HuH-7 (cell line): ENCODE results near the gene TF.
"Not testable (repeated sequence)": the region's sequence is repeated elsewhere in the genome, so short reads cannot be mapped to it uniquely, and the experiment has no call there.

Source experiments
- DNase-seq: peaks from one replicate; pipeline ENCODE4 v3.0.0; 2011; ENCODE audit warnings: low spot score

The TF gene

DNA sequence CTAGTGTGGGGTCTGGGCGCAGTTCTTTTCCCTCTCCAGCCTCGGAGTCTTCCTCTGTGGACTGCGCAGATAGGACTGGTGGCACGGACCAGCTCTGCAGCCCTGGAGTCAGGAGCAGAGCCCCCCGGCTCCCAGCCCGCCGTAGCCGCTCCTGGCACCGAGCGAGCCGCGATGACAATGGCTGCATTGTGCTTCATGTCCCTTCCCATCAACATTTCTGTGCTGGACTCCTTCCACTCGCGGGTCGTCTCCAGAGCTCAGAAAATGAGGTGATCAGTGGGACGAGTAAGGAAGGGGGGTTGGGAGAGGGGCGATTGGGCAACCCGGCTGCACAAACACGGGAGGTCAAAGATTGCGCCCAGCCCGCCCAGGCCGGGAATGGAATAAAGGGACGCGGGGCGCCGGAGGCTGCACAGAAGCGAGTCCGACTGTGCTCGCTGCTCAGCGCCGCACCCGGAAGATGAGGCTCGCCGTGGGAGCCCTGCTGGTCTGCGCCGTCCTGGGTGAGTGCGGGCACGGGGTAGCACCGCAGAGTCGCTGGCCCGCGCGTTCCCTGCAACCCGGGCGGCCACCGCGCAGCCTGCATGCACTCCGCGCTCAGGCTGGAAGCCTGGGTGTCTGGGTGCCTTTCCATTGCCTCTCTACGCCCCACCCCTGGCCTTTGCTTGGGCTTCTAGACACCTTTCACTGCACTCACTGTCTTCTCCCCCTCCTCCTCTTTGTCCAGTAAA is at the start of gene TF:
Gene TF (plus strand): TSS at position 413 of the 731 bp plus-strand sequence. CDS start 48 bp downstream, at position 461.
- DNase-seq: peak; percentile 84

DNA sequence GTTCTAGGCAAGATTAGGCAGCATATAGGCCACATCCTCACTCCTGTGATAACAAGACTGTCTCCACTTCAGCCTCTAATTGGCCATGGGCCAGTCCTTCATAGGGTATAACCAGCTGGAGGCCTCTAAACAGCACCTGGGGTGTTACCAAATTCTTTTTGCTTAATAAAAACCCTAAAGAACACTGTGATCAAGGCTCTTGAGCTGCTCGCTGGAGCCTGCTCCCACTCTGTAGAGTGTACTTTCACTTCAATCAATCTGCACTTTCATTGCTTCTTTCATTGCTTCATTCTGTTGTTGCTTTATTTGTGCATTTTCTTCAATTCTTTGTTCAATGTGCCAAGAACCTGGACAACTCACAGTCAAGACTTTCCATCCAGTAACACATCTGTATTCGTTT is 48.2 kb upstream of the TF start:
- no peak for DNase-seq

DNA sequence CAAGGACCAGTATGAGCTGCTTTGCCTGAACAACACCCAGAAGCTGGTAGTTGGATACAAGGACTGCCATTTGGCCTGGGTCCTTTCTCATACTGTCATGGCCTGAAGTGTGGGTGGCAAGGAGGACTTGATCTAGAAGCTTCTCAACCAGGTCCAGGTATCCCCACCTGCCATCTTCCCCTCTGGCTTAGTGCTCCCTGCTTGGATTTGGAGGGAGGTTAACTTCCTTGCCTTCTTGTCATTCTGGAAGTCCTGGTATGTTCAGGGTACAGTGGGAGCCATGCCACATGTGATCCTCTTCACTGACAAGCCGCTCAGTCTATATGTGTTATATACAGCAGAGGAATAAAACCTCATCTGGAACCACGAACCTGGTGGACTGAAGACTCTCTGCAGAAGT is 46.7 kb upstream of the TF start:
- DNase-seq: no peak

DNA sequence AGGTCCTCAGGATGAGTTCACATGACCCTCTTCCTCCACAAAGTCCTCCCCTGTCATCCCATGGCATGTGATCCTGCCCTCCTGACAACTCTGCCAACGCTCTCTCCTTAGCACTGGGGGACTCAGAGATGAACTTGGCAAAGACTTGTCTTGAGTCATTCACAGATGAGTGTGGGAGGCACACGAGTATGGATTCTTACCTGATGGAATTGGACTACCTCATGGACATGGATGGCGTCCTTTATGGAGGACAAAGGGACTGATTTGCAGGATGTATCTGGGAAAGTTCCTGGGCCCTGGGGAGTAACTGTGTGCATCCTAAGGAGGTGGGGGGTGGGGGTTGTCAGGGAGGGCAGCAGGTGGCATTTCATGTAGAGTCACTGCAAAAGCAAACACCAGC is 46.3 kb upstream of the TF start:
- DNase-seq: no peak

DNA sequence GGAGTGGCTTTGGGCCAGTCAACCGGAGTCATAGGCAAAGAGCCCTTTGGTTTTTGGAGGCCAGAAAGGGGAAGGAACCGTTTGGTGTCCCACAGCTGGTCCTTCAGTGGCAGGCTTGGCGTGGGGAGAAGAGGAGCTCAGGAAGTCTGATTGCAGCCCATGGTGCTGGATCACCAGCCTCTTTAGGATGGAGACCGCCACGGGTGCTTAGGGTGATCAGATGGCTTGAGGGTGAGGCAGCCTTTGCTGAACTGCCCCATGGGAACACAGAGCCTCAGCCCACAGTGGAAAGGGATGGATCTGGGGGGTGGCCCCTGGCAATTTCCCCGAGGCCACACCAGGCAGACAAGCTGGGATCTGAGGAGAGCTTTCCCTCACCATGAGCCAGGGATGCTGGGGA is 45.8 kb upstream of the TF start:
- no peak for DNase-seq

DNA sequence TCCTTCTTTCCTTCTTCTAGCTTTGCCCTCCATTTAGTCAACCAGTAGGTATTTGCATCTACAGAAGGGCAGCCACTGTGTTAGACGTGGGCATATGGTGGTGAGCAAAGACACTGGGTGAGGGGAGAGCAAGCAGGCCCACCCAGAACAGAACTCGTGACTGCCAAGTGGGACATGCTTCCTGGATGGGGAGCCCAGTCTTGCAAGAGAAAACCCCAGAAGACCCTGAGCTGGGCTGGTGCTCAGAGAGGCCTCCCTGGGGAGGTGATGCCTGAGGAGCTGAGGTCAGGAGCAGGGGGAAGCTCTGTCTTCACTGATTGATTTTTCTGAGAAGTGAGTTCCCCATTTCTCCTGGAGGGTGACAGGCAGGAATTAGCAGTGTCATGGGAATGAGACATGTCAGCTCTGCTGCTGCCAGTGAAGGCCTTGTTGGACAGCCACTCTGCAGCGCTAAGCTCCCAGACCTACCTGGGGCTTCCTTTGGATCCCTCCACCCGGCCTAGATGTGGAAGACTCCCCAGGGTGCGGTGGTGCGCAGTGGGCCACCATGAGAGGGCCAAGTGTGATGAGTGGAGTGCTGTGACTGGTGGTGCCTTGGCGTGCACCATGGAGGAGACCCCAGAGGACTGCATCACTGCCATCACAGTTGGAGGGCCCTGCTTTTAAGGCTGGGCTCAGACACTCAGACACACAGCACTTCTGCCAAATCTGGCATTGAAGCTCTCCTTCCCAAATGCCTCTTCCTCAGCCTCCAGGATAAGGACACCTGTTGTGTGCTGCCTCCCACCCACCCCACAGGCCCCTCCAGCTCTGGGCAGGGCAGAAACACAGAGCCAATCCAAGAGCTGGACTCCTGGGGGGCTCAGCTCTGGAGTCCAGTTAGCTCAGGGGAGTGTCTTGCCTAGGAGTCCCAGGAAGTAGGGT is 44.5 kb upstream of the TF start:
- no peak for DNase-seq

DNA sequence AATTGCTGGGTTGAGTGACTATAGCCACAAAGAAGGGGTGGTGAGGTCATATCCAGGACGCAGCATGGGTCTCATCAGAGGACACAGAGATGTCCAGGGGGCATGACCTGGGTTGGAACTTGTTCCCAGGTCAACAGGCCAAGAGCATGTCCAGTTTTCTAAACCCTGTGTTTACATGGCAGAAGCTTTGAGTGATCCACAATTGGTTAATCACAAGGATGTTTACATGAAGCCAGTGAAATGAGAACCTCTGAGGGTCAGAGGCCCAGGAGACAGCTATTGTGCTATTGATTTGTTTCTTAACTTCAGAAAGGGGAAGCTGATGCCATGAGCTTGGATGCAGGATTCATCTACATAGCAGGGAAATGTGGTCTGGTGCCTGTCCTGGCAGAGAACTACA is 42.3 kb upstream of the TF start:
- no peak for DNase-seq

DNA sequence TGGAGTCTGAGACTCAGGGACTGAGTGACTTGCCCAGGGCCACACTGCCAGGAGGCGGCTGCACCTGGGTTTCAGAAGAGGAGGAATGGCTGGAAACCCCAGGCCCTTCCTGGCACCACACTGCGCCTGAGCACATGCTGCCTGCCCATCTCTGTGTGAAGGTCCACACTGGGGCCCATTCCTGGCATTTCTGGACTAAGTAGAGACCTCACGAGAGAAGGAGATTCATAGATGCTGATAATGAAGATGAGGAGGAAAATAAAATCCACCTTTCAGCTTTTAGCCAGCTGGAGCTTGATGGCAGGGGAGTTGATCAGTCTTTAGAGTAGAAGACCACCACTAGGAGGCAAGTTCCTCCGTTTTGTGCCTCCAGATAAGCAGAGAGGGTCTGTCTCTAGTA is 40.2 kb upstream of the TF start:
- DNase-seq: no peak

DNA sequence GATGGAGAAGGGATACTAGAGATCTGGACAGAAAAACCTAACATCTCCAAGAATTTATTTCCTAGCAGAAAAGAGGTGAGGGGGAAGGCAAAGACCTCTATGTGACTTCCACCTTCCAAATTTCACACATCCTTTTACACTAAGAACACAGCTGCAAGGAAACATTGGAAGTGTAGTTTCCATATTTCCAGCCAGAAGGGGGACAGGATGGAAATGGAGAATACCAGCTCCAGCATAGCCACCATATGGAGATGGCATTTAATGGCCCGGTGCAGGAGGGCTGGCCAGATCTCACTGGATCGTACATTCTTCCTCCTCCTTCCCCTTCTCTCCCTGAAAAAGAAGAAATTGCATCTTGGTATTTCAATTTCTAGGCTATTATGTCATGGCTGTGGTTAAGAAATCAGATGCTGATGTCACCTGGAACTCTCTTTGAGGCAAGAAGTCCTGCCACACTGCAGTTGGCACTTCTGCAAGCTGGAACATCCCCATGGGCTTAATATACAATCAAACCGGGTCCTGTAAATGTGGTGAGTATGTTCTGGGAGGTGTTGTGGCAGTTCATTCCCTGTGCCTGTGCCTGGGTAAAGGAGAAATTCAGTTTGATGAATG is 36.9 kb upstream of the TF start:
- DNase-seq: no peak

DNA sequence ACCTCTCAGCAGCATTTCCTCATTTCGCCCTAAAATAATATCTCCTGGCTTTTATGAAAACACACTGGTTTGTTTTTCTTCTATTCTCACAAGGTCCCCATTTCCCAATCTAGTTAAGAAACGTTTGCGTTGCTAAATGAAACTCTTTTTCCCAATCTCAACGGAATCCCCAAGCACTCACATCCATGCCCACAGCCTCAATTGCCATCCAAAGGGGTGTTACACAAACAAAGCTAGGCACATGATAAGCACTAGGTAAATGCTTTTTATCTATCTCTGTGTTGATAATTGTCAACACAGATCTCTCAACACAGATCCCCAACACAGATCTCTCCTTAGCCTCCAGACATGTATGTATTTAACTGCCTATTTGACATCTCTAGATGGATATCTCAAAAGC is 35.2 kb upstream of the TF start:
- DNase-seq: no peak

DNA sequence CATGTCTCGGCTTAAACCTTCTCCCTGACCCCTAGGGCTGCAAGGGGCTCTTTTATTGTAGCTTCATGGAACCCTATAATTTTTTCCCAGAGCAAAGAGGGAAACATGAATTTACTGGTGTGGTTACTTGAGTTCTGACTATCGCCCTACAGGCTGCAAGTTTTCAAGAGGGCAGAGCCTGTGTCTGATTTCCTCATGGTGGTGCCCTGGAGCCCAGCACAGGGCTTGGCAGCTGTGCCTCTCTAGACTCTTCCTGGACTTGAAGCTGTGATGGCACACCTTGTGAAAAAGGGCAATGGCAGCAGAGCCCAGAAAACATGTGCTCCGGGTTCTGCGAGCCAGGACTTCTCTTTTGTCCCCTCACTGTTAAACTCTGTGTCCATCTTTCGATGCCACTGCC is 34.2 kb upstream of the TF start:
- no peak for DNase-seq

DNA sequence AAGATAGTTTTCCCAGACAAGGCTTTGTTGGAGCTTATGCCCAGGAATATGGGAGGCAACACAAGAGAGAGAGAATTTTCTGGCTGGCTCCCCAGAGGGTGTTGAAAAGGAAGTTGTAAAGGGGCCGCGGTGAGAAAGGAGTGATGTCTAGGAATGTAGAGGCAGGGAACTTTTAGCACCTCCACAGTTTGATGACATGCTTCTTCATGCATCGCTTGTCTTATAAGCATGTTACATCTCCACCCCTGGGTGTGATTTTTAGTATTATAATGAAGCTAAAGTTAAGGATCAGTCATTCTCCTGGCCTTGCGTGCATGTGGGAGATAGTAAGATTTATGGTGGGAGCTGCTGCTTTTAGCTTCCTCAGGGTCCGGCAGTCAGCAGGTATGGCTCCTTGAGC is 32.8 kb upstream of the TF start:
- DNase-seq: no peak

DNA sequence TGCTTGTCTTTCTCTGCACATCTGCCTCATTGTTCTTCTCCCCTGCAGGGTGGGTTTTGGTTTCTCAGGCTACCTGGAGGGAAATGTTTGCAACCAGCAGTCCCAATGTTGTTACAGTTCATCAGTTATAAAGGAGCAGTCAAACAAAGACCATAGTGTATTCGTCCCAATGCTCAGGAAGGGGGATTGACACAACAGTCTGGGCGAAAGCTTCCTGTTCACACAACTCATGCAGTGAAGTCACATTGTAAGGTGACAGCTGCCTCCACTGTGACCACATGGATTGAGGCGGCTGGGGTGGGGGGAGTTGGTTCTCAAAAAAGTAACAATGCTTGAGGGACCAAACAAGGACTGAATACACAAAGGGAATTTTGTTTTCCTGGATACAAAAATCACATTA is 28.8 kb upstream of the TF start:
- no peak for DNase-seq

DNA sequence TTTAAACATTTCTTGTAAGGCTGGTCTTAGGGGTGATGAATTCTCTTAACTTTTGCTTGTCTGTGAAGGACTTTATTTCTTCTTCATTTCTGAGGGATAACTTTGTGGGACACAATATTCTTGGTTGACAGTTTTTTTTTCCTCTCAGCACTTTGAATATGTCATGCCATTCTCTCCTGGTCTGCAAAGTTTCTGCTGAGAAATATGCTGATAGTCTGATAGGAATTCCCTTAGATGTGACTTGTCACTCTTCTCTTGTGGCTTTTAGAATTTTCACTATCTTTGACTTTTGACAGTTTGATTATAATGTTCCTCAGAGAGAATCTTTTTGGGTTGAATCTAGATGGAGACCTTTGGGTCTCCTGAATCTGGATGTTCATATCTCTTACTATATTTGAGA is 23.3 kb upstream of the TF start:
- no peak for DNase-seq

DNA sequence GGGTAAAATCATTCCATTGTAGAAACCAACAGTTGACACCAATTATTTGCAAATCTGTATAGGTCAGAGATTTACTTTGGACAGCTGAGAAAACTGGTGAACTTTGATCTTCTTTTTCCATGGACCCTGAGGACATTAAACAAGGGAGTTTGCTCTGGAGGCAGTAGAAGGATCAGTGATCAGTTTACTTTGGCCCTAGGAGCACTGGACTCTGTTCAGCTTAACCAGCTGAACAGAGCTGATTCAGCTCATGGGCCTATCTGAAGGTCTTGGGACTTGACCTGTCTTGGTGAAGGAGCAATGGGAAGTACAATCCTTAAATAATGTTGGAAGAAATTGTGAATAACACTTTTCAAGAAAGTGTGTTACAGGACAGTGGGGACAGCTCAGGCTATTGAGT is 15.2 kb upstream of the TF start:
- no peak for DNase-seq

DNA sequence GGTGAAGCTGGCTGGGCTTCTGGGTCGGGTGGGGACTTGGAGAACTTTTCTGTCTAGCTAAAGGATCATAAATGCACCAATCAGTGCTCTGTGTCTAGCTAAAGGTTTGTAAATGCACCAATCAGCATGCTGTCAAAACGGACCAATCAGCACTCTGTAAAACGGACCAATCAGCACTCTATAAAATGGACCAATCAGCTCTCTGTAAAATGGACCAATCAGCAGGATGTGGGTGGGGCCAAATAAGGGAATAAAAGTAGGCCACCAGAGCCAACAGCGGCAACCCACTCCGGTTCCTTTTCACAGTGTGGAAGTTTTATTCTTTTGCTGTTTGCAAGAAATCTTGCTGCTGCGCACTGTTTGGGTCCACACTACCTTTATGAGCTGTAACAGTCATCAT is 14.0 kb upstream of the TF start:
- DNase-seq: not testable (repeated sequence)

DNA sequence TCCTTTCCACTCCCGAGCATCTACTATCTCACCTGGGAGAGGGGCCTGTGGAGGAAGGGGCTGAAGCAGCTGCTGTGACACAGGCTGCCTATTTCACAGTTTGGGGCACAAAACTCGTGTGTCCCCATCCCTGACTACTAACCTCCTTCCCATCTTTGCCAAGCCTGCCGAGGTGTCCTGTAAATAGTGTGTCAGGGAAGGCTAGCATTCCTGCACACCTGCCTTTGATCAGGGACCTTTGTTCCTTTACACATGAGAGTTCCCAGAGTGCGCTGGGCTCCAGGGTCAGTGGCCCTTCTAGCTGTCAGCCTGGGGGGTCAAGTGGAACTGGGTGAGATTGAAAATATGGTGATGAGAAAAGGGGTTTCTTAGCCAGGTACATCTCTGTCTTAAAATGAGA is 13.0 kb upstream of the TF start:
- no peak for DNase-seq

DNA sequence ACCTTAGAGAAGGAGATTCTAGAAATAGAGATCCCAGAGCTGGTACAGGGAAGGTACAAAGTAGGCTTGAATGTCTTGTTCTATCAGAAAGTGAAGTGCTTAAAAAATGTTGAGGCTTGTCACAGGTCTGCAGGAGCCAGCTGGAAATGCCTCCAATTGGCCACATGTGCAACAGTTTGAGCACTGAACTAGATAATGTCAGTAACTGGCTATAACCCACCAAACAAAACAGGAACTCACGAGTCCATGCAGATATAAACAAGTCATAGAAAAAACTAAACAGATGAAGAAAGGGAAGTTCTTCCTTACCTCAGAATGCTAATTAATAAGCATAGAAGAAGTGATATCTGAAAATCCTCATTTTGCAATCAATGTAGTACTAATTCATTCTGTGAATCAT is 11.9 kb upstream of the TF start:
- DNase-seq: no peak

DNA sequence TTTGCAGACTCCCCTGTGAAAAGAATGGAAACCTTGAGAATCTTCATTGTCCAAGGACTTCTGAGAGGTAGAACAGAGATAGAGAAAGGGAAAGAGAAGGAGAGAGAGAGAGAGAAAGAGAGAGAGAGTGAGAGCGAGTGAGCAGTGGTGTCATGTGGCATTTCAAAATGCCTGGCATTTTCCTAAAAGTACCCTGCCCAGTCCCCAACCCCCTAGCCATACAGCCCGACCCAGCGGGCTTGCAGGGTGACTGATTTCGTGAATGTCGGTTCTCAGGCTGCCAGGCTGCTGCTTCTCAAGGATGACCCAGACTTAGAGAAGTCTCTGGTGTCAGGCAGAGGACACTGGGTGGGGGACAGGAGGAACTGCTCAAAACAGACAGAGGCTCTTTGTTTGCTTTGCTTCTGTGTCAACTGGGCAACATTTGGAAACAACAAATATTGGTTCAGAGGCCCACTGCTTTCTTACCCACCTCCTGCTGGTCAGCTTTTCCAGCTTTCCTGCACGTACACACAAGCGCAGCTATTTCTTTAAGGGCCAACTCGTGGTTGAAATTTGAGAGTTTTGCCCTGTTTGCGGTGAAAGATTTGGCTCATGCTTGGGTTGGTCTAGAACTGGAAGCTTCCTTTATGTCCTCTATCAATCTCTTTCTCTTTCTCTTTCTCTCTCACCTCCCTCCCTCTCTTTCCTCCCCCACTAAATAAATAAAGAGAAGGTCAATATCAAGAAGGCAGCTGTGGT is 3.7 kb upstream of the TF start:
- peak; percentile 81 for DNase-seq

DNA sequence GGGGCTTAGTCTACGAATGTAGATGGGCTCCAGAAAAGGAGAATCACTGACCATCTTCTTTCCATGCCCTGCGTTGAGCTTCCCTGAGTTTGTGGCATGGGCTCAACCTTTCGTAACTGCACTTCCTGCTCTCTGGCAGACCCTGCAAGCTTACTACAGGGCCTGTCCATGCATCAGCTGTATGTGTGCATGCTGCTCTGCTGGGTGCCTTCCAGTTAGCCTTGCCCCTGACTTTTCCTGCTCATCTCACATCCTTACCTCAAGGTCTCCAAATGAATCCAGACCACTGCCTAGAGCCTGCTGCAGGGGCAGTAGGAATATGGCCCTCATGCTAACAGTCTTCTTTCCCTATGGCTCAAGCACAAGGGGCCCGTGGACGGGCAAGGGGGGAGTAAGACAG is 2.0 kb upstream of the TF start:
- DNase-seq: no peak

DNA sequence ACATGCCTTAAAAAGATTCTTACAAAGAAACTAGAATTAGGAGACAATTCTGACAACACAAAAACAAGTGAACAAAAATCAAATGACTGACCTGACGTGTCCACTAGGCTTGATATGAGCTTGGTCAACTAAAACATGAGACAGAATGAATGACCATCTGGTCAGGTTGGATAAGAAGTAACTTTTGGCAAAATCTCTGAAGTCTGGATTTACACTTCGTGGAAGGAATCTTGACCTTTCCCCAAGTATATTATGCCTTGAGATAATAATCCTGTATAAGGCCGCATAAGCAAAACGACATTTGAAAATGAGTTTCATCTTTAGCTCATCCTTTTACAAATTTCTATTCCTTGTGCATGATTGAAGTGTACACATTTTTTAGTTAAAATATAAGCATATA is 1.1 kb upstream of the TF start:
- no peak for DNase-seq

DNA sequence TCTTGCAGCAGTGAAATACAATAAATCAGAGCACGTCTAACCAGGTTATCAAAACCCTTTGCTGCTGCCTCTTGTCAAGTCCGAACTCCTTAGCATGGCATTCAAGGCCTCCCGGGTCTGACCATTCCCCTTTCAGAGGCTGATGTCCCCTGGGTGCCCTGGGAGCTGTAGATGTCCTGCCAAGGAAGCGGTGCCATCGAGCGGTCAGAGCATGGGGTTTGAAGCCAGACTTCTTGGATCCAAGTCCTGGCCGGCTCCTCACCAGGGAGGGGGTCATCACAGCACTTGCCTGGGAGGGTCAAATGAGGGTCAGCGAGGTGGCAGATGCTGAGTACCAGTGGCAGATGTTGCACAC is 496 bp downstream of the TF start:
- no peak for DNase-seq

DNA sequence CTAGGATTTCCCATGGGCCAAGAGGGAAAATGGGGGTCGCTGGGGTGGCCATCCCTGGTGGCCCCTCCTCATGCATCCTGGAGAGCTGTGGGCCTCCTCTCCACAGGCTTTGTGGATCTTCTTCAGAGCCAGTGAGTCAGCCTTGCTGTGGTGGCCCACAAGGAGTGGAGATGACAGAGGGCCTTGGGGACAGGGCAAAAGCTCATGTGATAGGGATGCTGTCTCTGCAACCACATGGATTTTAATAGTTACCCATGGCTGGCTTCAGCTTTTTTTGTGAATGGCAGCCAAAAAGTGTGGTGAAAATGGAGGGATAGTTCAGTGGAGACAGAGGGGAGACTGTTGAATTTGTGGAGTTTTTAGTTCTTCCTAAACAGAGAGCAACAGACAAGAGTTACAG is 1.2 kb downstream of the TF start:
- DNase-seq: no peak
